HCT116 (cell line): ENCODE data around the gene ZNF490. TPM values are rescaled to one million over a fixed set of nuclear protein-coding genes. Genes with fewer than 3 reads are reported as not detected.

Experiments
- ATAC-seq: fragments of 200-7000 bp; cut with Tn5 transposase; 2 replicates; pipeline ENCODE4 v1.9.1; 2020; ENCODE audit warnings: mild to moderate bottlenecking, moderate library complexity
- Bru-seq: library from RNA; stranded (reverse); fragments of 400-500 nt; gene quantifications from one replicate; lab custom pipeline; 2021; lab: Mats Ljungman, UMichigan
- BruChase-seq, 2 experiments: library from RNA; stranded (reverse); fragments of 400-500 nt; gene quantifications; one replicate each; lab custom pipeline; 2021; lab: Mats Ljungman, UMichigan
- BruUV-seq: library from RNA; stranded (reverse); fragments of 400-500 nt; replicated peaks from 2 replicates; lab custom pipeline; 2021; lab: Mats Ljungman, UMichigan
- CTCF ChIA-PET: fragments of 300-600 bp; sonication (Branson Sonifier 250); formaldehyde crosslinking; loops from one replicate; lab custom pipeline; 2021; ENCODE audit warnings: antibody characterized with exemption; lab: Charles Lee
- POLR2A ChIA-PET: fragments of 300-600, 350-600 bp; sonication (Branson Sonifier 250); formaldehyde crosslinking; loops from one replicate; lab custom pipeline; 2021; ENCODE audit warnings: antibody characterized with exemption; lab: Charles Lee
- RAD21 ChIA-PET, 2 experiments: fragments of 300-600 bp; sonication (Branson Sonifier 250); formaldehyde crosslinking; loops; one replicate each; lab custom pipeline; 2023; ENCODE audit warnings: low total read pairs in 2 of 2; ENCODE audit not compliant: uncharacterized antibody in 2 of 2, unreplicated experiment in 2 of 2, low non-redundant PET in 1 of 2; lab: Charles Lee
- DNase-seq: peaks from one replicate; pipeline ENCODE4 v3.0.0-alpha.2; 2010; ENCODE audit warnings: low read depth, low spot score
- H2AFZ ChIP-seq: fragments of 200-600 bp; shearing (Covaris generic), sonication (generic); 2 replicates; pipeline ENCODE4 v1.6.1; 2017; ENCODE audit warnings: low read depth, mixed run types, mixed read lengths, antibody characterized with exemption, low read length; ENCODE audit not compliant: poor library complexity, severe bottlenecking
- H3K27ac ChIP-seq: 2 replicates; pipeline ENCODE4 v1.5.1; 2012; ENCODE audit warnings: low read depth, low read length
- H3K27me3 ChIP-seq: fragments of 200-600 bp; sonication (generic); 2 replicates; pipeline ENCODE4 v1.6.1; 2016; ENCODE audit warnings: mixed run types, low read length, mixed read lengths; ENCODE audit not compliant: insufficient read depth
- H3K36me3 ChIP-seq, 2 experiments: fragments of 200-500 bp in 1 of 2; fragments of 200-600 bp in 1 of 2; sonication (Bioruptor generic) in 1 of 2; sonication (generic) in 1 of 2; 2 replicates each; pipeline versions ENCODE4 v1.5.1 to v1.6.1; 2014 to 2016; ENCODE audit warnings: low read length in 2 of 2, inconsistent platforms in 1 of 2, mixed read lengths in 1 of 2, mixed run types in 1 of 2; ENCODE audit not compliant: insufficient read depth in 2 of 2, control insufficient read depth in 1 of 2
- H3K4me1 ChIP-seq, 2 experiments: fragments of 200-600 bp in 1 of 2; sonication (generic) in 1 of 2; 2 replicates each; pipeline versions ENCODE4 v1.5.1 to v1.6.1; 2012 to 2017; ENCODE audit warnings: low read length in 2 of 2, inconsistent platforms in 1 of 2, mild to moderate bottlenecking in 1 of 2, mixed read lengths in 1 of 2, mixed run types in 1 of 2, moderate library complexity in 1 of 2; ENCODE audit not compliant: insufficient read depth in 2 of 2, control insufficient read depth in 1 of 2
- H3K4me2 ChIP-seq: fragments of 200-600 bp; sonication (generic); 2 replicates; pipeline ENCODE4 v1.6.1; 2017; ENCODE audit warnings: mixed run types, low read length, mixed read lengths
- H3K4me3 ChIP-seq, 2 experiments: fragments of 200-600 bp in 1 of 2; sonication (generic) in 1 of 2; replicated peaks in 1 of 2; 2 replicates each; pipeline ENCODE4 v1.5.1; 2011 to 2016; ENCODE audit warnings: low read length in 2 of 2, control low read depth in 1 of 2, low read depth in 1 of 2, mild to moderate bottlenecking in 1 of 2, mixed read lengths in 1 of 2, mixed run types in 1 of 2
- H3K79me2 ChIP-seq: fragments of 200-600 bp; sonication (generic); 2 replicates; pipeline ENCODE4 v1.6.1; 2017; ENCODE audit warnings: mild to moderate bottlenecking, mixed run types, low read length, moderate library complexity, mixed read lengths; ENCODE audit not compliant: insufficient read depth
- H3K9ac ChIP-seq: fragments of 200-600 bp; sonication (generic); 2 replicates; pipeline ENCODE4 v1.6.1; 2016; ENCODE audit warnings: low read length, mixed read lengths
- H3K9me2 ChIP-seq: fragments of 200-600 bp; sonication (generic), shearing (Covaris generic); 2 replicates; pipeline ENCODE4 v1.6.1; 2017; ENCODE audit warnings: mixed run types, mild to moderate bottlenecking, moderate library complexity; ENCODE audit not compliant: insufficient read depth
- H3K9me3 ChIP-seq, 2 experiments: fragments of 200-500 bp in 1 of 2; fragments of 200-600 bp in 1 of 2; sonication (Bioruptor generic) in 1 of 2; sonication (generic) in 1 of 2; 2 replicates each; pipeline ENCODE4 v1.6.1; 2014 to 2017; ENCODE audit warnings: low read length in 2 of 2, mixed read lengths in 2 of 2, inconsistent platforms in 1 of 2, low read depth in 1 of 2, mild to moderate bottlenecking in 1 of 2, mixed run types in 1 of 2, moderate library complexity in 1 of 2; ENCODE audit not compliant: control insufficient read depth in 1 of 2, insufficient read depth in 1 of 2
- H4K20me1 ChIP-seq: fragments of 200-600 bp; sonication (generic), shearing (Covaris generic); 2 replicates; pipeline ENCODE4 v1.6.1; 2017; ENCODE audit warnings: mixed run types, mild to moderate bottlenecking, moderate library complexity; ENCODE audit not compliant: insufficient read depth
- CBX3 ChIP-seq: IDR thresholded peaks from 2 replicates; pipeline ENCODE4 v1.6.1; 2012; ENCODE audit warnings: low read depth
- CTCF ChIP-seq, 3 experiments: fragments of 200-600 bp in 1 of 3; sonication (generic) in 1 of 3; IDR thresholded peaks in 2 of 3; conservative IDR thresholded peaks in 1 of 3; 2 replicates each; pipeline ENCODE4 v1.5.1; 2012 to 2017; ENCODE audit warnings: low read depth in 2 of 3, low read length in 2 of 3, antibody characterized with exemption in 1 of 3, borderline replicate concordance in 1 of 3, control low read depth in 1 of 3, mild to moderate bottlenecking in 1 of 3, mixed read lengths in 1 of 3, mixed run types in 1 of 3, moderate library complexity in 1 of 3; ENCODE audit not compliant: insufficient read depth in 1 of 3
- EGR1 ChIP-seq: IDR thresholded peaks from 2 replicates; pipeline ENCODE4 v1.6.1; 2012; ENCODE audit warnings: low read depth
- ELF1 ChIP-seq: IDR thresholded peaks from 2 replicates; pipeline ENCODE4 v1.6.1; 2012; ENCODE audit warnings: low read depth, borderline replicate concordance
- FOSL1 ChIP-seq: IDR thresholded peaks from 2 replicates; pipeline ENCODE4 v1.6.1; 2012; ENCODE audit warnings: low read depth
- JUND ChIP-seq: IDR thresholded peaks from 2 replicates; pipeline ENCODE4 v1.6.1; 2012
- POLR2A ChIP-seq: IDR thresholded peaks from 2 replicates; pipeline ENCODE4 v1.7.0; 2011; ENCODE audit warnings: borderline replicate concordance; ENCODE audit not compliant: insufficient read depth, insufficient read length; ENCODE audit errors: extremely low read depth
- POLR2AphosphoS5 ChIP-seq: IDR thresholded peaks from 2 replicates; pipeline ENCODE4 v1.6.1; 2011; ENCODE audit warnings: mild to moderate bottlenecking, low read depth, low read length, moderate library complexity
- RAD21 ChIP-seq: IDR thresholded peaks from 2 replicates; pipeline ENCODE4 v1.6.1; 2012; ENCODE audit warnings: low read depth, mild to moderate bottlenecking
- SIN3A ChIP-seq: IDR thresholded peaks from 2 replicates; pipeline ENCODE4 v1.6.1; 2012; ENCODE audit warnings: low read depth
- SP1 ChIP-seq: IDR thresholded peaks from 2 replicates; pipeline ENCODE4 v1.6.1; 2012; ENCODE audit warnings: low read depth
- SRF ChIP-seq: IDR thresholded peaks from 2 replicates; pipeline ENCODE4 v1.6.1; 2012; ENCODE audit warnings: low read depth
- YY1 ChIP-seq: IDR thresholded peaks from 2 replicates; pipeline ENCODE4 v1.6.1; 2011; ENCODE audit warnings: low read length, low read depth, moderate library complexity, mild to moderate bottlenecking; ENCODE audit not compliant: insufficient replicate concordance; ENCODE audit errors: extremely low read depth
- ZFX ChIP-seq: fragments of 450-650 bp; IDR thresholded peaks from 2 replicates; pipeline ENCODE4 v1.6.1; 2017
- ZNF274 ChIP-seq: fragments of 200-500 bp; sonication (Bioruptor generic); IDR thresholded peaks from 2 replicates; pipeline ENCODE4 v1.6.1; 2014; ENCODE audit warnings: mild to moderate bottlenecking, low read depth, low read length, inconsistent platforms
- intact Hi-C: fragments of 100-400 bp; cut with micrococcal nuclease; formaldehyde crosslinking; loops from 2 replicates; pipeline ENCODE4 v1.10.0; 2022
- long read RNA-seq: library from polyadenylated mRNA; unstranded; transcript quantifications from one replicate; pipeline ENCODE4 v2.0.0, GENCODE V29; 2021; ENCODE audit not compliant: unreplicated experiment
- polyA plus RNA-seq: library from polyadenylated mRNA; unstranded; fragments of >200 nt; gene quantifications from 2 replicates; pipeline ENCODE4 v1.2.1, GENCODE V29; 2012; ENCODE audit warnings: missing spikeins
- total RNA-seq: library from RNA; stranded (reverse); gene quantifications from one replicate; pipeline ENCODE4 v1.2.1, GENCODE V29; 2021; ENCODE audit not compliant: unreplicated experiment
- TF ChIP-seq, protein P1 (sequence below): IDR thresholded peaks from 2 replicates; pipeline ENCODE4 v1.6.1; 2012

Gene ZNF490
- total RNA-seq (5.8 TPM), Bru-seq, nascent RNA (percentile 51 among the genes with signal in this experiment), BruChase-seq, experiment 1, labeled RNA remaining after a 6-hour chase (percentile 48 among the genes with signal in this experiment), BruChase-seq, experiment 2, labeled RNA remaining after a 2-hour chase (percentile 53 among the genes with signal in this experiment)
- polyA plus RNA-seq = 0.90 and 1.3 TPM in 2 replicates
- long read RNA-seq, full-length matches to known transcripts = 3 of 7 reads
- long read RNA-seq, partial matches to known transcripts = 0 of 7 reads
- long read RNA-seq, other reads (novel, unspliced or antisense) = 4 of 7 reads

GRCh38 chr19:12610540-12611360, at the start of gene ZNF490, which contains the start of gene ZNF791:
Gene ZNF490, minus strand, starts transcription at chr19:12610813. Its CDS starts 133 bp downstream, at chr19:12610680.
Gene ZNF791, plus strand, starts transcription at chr19:12610920. Its CDS starts 160 bp downstream, at chr19:12611080.
- ATAC-seq (peak; percentile 98), DNase-seq (peak; percentile 96)
- peak within 1 kb of the TSS; percentile 83 for H3K9ac ChIP-seq
- H3K9me3 ChIP-seq = no peaks in the 10 kb centered on the region
- peaks cover 12 to 19% of the 10 kb centered on the region in 2 experiments; a peak in 3 of 4 replicates for H3K36me3 ChIP-seq
- BruUV-seq = TSS peak; percentile 68
- TF ChIP-seq SRF (no peak), POLR2AphosphoS5 (peak; percentile 70), CTCF (IDR thresholded peaks at IDR 0.05 in 2 of 3, conservative IDR thresholded peaks at IDR 0.05 in 1 of 3; ENCODE audit: borderline replicate concordance in 1 of 3, insufficient read depth in 1 of 3, low read depth in 2 of 3, low read length in 2 of 3) (0 out of 6 replicates have a peak, but pooled peaks of 1 of the 3 experiments have one; percentile 18), SIN3A (peak; percentile 81), ZNF274 (no peak), RAD21 (no peak), YY1 (no peak), ZFX (peak; percentile 52; the same call in 1 of the 2 replicates), SP1 (peak; percentile 79), CBX3 (peak; percentile 83), ELF1 (peak; percentile 85), JUND (no peak), EGR1 (no peak), FOSL1 (no peak), POLR2A (peak; percentile 61)
- TF ChIP-seq, protein P1, sequence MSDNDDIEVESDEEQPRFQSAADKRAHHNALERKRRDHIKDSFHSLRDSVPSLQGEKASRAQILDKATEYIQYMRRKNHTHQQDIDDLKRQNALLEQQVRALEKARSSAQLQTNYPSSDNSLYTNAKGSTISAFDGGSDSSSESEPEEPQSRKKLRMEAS = peak; percentile 72
- H3K27me3 ChIP-seq = no peaks in the 10 kb centered on the region
- H3K4me2 ChIP-seq = peak within 1 kb of the TSS; percentile 98
- no peaks in the 10 kb centered on the region for H4K20me1 ChIP-seq
- ChIA-PET RAD21 (no interaction called here), POLR2A (interaction anchor here (0.8 to 1.7 kb wide), 3 partner anchors 60 to 1082 kb away, joined by 3 to 10 read pairs (median 3); partner anchors contain the start of genes ECSIT, ZNF564 and ZNF799), CTCF (interaction anchor here (0.6 kb wide), 1 partner anchor 55 kb away, joined by 3 read pairs; the partner anchor contains the start of genes MAN2B1 and WDR83)
- peak within 1 kb of the TSS; percentile 74 for H2AFZ ChIP-seq
- H3K9me2 ChIP-seq = no peaks in the 10 kb centered on the region
- H3K79me2 ChIP-seq = peaks cover 46% of the 10 kb centered on the region
- H3K4me1 ChIP-seq = peaks cover 5 to 6% of the 10 kb centered on the region in 2 experiments; a peak in 2 of 4 replicates
- H3K27ac ChIP-seq = peak within 1 kb of the TSS; percentile 97
- intact Hi-C loops = loop anchor here (2.0 to 5.0 kb wide), 4 partner anchors 46 to 208 kb away; partner anchors contain the start of genes MAN2B1, WDR83, ZNF564 and ZNF799
- H3K4me3 ChIP-seq = peak within 1 kb of the TSS; percentile 71 to 98
